Measurements from ENCODE around the gene CATSPERZ.

CATSPERZ gene

GRCh38 chr11:64292460-64293254 lies 7.5 kb upstream of the CATSPERZ start:
- POLR2A ChIA-PET = no interaction called here
- CTCF ChIA-PET = interaction anchor here (14.3 kb wide), 1 partner anchor 10 kb away, joined by 186 read pairs; the partner anchor contains the start of genes CATSPERZ and ESRRA

GRCh38 chr11:64294774-64295173 lies 5.4 kb upstream of the CATSPERZ start:
- TF ChIP-seq CTCF (IDR thresholded peaks at IDR 0.05; ENCODE audit: control extremely low read depth, extremely low read depth, low read depth, missing control alignments) = no peak
- no peak for DNase-seq (ENCODE audit: extremely low spot score)
- CTCF ChIA-PET = interaction anchor here (14.3 kb wide), 1 partner anchor 8 kb away, joined by 186 read pairs; the partner anchor contains the start of genes CATSPERZ and ESRRA
- POLR2A ChIA-PET = interaction anchor here (0.6 to 0.7 kb wide), 2 partner anchors 8 to 28 kb away, joined by 6 read pairs; no protein-coding TSS in a partner anchor

More at GRCh38 chr11:64292460-64293254, 7.5 kb upstream of the CATSPERZ start:
- DNase-seq (ENCODE audit: extremely low spot score) = no peak
- no peak for TF ChIP-seq CTCF (IDR thresholded peaks at IDR 0.05; ENCODE audit: control extremely low read depth, extremely low read depth, low read depth, missing control alignments)

GRCh38 chr11:64295760-64296159 lies 4.4 kb upstream of the CATSPERZ start:
- TF ChIP-seq CTCF (IDR thresholded peaks at IDR 0.05; ENCODE audit: control extremely low read depth, extremely low read depth, low read depth, missing control alignments) = no peak
- no peak for DNase-seq (ENCODE audit: extremely low spot score)
- CTCF ChIA-PET = interaction anchor here (0.8 to 14.3 kb wide), 3 partner anchors 7 to 44 kb away, joined by 3 to 186 read pairs (median 3); partner anchors contain the start of genes CATSPERZ, ESRRA and PLCB3
- POLR2A ChIA-PET = no interaction called here

GRCh38 chr11:64296236-64296635 lies 3.9 kb upstream of the CATSPERZ start:
- CTCF ChIA-PET = interaction anchor here (0.8 to 1.2 kb wide), 3 partner anchors 8 to 44 kb away, joined by 3 read pairs; partner anchors contain the start of genes ESRRA and PLCB3
- TF ChIP-seq CTCF (IDR thresholded peaks at IDR 0.05; ENCODE audit: control extremely low read depth, extremely low read depth, low read depth, missing control alignments) = no peak
- POLR2A ChIA-PET = no interaction called here
- no peak for DNase-seq (ENCODE audit: extremely low spot score)

- CTCF ChIA-PET = interaction anchor here (0.9 to 1.8 kb wide), 3 partner anchors 9 to 92 kb away, joined by 3 to 5 read pairs (median 3); partner anchors contain the start of gene PLCB3
- no peak for DNase-seq (ENCODE audit: extremely low spot score)
- POLR2A ChIA-PET = no interaction called here
- no peak for TF ChIP-seq CTCF (IDR thresholded peaks at IDR 0.05; ENCODE audit: control extremely low read depth, extremely low read depth, low read depth, missing control alignments)
Measured at GRCh38 chr11:64296830-64297698, 3.1 kb upstream of the CATSPERZ start.
